Retina (tissue), 1 donor: ENCODE measurements around the gene TTC29.

Experiments used
- DNase-seq: peaks from one replicate; pipeline ENCODE4 v3.0.0-alpha.2; 2016

The TTC29 gene, protein sequence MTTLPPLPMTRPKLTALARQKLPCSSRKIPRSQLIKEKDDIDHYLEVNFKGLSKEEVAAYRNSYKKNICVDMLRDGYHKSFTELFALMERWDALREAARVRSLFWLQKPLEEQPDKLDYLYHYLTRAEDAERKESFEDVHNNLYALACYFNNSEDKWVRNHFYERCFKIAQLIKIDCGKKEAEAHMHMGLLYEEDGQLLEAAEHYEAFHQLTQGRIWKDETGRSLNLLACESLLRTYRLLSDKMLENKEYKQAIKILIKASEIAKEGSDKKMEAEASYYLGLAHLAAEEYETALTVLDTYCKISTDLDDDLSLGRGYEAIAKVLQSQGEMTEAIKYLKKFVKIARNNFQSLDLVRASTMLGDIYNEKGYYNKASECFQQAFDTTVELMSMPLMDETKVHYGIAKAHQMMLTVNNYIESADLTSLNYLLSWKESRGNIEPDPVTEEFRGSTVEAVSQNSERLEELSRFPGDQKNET

DNA sequence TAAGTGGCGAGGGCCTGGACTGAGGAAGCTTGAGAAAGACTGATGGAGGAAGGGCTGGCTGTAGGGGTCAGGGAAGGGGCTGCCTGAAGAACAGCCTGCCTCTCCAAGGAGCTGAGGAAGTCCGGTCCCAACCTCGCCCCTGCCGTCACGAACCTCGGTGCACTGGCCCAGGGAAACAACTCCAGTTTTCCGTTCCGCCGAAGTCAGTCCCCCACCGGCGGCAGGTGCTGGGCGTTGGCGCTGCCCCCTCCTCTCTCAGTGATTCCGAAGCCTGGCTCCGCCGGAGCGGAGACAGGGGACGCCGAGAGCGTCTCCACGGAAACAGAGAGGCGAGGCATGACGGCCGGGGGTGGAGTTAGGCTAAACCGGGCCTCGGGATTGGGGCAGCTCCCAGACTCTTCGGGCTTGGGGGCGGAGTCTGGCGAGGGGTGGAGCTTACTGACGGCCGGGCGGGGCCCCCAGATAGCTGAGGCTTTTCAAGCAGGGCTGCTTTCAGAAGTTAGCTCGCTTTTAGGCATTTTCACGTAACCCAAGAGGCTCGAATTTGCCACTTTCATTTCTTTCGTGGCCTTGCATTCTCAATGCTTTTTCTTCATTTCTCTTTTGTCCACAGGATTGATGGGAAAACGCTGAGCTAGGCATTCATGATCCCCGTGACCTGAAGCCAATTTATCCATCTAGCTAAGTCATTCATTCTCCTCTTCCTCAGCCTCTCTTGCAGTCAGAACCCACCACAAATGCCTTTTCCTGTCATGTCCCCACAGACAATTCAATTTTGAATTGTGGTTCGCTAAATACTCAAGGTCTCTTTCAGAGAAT, at the start of gene TTC29:
TSS of gene TTC29 (minus strand) at position 309 of the 819 bp plus-strand sequence. CDS start 5,969 bp downstream, outside the sequence.
- DNase-seq: peak; percentile 96

DNA sequence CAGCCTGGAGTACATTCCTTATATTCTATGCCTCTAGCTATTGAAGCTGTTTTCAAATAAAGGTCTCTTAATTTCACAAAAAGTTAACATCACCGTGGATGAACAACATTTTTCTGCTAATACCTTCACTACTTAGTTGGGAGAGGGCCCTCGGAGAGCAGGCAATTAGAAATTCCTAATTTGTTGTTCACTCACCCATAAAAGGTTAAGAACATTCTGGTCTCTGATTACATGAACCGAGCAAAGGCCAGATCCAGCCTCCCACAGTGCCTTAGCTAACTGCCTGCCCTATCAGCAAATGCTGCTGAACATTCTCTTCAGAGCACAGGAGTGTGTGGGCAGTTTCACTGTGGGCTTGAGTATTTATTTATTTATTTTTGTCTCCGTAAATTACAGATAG, 36.0 kb upstream of the TTC29 start:
- DNase-seq: peak; percentile 56

DNA sequence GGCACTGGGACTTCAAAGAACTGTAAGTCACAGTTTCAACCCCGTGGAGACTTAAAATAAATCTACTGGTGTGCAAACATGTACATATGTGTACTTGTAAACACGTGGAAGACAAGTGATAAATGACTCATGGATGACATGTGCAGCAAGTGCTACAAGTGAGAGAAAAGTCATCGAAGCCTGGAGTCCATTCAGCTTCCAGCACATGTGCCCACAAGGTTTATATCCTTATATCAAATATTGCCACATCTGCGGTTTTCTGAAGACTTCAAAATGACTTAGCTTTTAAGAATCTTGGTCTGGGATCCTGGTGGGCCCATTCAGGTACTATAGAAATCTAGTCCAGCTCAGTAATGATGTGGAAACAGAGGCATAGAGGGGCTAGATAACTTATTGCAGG, 33.0 kb upstream of the TTC29 start:
- no peak for DNase-seq

DNA sequence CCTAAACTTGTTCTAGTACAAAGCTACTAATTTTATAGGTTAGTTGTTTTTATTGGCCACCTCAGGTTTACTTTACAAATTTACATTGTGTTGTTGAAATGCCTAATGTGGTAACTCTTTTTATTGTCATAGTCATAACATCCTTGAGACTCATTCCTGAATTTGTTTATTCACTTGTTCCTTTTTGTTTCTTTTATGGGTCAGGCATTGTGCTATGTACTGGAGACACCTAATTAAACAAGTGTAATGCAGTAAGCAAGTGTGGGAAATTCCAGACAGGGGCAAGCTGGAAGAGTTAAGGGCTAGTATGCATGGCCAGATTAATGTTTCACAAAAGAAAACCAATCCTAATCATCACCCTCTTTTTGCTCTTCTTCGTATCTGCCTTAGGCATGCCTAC, 30.5 kb upstream of the TTC29 start:
- no peak for DNase-seq

DNA sequence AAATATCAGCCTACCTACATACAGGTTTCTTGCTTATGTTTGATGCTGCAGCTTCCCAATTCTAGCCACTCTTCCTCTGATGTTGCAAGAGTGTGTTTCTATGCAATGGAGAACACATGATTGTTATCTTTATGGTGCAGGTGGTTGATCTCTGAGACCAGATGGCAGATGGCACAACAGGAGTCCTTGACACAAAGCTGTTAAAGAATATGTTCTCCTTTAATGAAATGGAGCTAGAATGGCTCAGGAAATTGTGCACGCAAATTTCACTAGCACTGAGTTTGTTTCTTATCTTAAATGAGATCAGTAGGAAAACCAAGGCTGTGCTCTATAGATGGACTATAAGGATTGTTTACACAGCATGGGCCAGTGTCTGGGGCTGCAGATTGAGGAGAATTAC, 29.9 kb upstream of the TTC29 start:
- DNase-seq: no peak

DNA sequence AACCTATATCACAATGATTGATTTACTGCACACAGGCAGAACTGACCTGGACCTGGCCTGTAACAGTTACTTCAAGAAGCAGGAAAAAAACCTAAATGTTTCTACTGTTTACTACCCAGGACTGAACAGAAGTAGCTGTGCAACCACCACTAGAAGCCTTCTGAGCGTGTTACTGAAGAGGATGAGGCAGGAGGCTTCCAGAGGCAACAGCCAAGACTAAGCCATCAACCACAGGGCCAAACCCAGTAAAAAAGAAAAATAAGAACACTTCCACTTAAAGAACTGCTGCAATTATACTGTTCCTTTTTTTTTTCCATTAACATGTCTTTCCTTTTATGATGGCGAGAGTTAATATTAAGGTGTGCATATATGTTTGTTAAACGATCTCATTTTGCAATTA, 29.4 kb upstream of the TTC29 start:
- DNase-seq: no peak

DNA sequence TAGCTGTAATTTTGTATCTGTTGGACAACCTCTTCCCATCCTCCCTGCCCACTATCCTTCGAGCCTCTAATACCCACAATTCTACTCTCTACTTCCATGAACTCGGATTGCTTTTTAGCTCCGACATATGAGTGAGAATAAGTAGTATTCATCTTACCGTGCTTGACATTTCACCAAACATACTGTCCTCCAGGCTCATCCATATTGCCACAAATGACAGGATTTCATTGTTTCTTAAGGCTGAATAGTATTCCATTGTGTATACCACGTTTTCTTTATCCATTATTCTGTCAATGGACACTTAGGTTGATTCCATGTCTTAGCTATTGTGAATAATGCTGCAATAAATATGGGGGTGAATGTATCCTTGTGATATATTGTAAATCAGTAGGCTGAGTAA, 26.4 kb upstream of the TTC29 start:
- DNase-seq: no peak

DNA sequence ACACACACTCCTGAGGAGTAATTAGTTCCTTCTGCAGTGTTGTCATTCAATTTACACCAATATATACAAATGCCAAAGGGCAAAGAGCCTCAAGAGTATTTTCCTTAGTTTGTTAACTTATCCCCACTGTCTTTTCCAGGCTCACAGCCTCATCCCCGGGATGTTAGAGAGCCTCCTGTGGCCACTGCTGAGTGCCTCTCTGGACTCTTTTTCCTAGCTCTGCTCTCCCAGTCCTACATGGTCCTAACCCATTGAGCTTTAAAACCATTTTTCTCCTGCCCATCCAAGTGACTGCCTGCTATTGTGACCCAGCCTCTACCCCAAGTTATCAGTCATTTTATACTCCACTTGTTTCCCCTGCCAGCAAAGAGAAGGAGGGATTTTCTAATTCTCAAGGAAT, 23.5 kb upstream of the TTC29 start:
- no peak for DNase-seq

DNA sequence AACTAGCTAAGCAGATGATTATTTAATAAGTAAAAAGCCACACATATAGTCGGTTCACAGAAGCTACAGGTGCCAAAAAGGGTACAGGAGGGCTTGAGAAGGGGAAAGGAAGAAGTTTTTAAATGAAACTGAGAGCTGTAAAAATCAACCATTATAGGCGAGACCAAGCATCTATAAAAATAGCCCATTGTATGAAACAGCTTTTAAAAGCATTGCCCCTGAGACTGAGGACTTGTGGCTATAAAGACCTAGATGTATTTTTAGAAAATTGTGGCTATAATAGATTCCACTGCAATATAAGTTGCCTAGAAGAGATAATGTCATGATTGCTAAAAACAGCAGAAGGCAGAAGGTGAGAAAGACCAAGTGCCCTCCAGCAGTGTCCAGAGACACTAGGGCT, 15.0 kb upstream of the TTC29 start:
- DNase-seq: no peak

DNA sequence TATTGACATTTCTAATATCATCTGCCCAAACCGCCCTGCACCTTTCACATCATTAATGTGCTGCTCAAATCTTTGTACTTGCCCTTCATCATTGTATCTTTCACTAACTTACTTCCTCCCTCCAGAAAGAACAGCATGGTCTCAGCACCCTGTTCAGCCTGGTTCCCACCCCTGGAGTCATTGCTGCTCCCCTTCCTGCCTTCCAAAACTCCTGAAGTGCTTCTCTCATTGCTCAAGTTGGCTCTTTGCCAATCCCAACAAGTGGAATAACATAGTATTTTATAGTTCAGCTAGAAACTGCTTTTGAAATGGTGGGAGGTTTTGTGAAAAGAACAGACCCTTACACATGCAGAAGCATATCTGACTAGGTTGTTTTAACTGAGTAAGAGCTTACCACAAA, 14.0 kb upstream of the TTC29 start:
- DNase-seq: no peak

DNA sequence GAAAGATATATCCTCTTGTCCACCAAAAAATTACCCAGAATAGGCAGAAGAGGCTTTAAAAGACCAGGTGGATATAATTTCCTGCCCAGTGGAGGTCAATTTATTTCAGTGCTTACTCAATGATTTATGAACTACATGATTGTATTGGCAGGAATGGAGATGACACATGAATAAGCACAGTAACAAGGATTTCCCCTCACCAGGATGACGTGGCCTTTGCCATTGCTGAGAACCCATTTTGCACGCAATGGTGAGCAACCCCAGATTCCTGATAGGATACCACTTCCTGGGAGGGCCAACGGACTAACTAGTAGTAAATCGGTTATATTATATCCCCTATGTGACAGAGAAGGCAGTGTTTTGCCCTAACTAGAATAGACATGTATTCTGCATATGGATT, 11.6 kb upstream of the TTC29 start:
- DNase-seq: no peak

DNA sequence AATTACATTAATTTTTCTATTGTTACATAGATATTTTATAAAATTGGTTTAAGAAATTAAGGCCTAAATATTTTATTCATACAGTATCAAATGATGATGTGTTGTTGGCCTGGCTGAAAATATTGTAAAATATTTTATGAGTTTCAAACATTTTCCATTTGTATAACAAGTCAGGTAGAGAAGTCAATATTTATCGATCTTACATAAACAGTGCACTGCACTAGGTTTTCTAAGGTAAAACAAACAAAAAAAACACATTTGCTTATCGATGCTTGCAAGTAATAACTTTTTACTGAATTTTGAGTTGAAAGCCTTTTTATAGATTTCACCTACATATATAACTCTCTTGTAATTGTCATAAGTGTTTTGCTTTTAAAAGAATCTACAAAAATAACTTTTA, 7.2 kb upstream of the TTC29 start:
- no peak for DNase-seq

DNA sequence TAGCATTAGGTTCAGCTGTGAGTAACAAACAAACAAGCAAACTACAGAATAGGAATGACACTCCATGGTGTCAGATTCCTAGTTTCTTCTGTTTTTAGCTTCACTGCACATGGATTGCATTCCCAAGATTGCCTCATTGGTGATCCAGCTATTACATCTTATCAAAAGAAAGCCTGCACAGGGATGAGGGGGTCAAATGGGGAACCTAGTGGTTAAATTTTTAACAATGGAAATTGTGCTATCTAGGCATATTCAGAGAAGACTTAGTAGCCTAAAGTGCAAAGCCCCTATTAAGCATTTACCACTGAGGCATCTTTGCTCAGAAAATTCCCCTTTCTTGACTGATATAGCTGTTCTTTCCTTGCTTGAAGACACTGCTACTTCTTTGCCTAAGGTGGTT, 3.9 kb upstream of the TTC29 start:
- no peak for DNase-seq

DNA sequence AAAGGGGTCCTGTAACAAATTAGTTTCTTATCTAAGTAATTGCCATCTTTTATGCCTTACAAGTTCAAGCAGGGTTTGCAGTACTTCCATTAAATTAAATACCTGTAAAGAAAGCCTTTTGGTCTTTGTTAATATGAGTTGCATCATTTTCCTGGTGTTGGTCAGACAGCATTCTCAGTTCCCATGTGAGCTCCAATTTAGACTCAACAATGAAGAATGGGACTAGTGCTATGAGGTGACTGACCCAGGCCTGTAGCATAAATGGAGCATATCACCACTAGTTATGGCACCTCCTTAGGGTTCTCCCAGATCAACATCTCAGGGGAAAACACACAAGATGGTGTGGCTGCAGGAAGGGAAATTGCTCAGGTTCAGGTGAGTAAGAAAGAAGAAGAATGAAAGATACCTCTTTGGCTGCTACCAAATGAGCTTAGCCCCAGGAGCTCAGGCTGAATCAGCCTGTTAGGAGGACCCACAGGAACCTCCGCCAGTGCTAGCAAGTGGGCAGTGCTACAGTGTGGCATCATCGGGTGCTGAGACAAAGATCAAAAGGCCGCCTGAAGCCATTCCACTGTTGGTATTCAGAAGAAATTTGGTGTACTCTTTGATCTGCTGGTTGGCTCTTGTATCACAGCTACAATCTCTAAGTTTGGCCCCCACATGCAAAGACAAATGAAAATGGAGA, 1.8 kb downstream of the TTC29 start:
- DNase-seq: no peak

DNA sequence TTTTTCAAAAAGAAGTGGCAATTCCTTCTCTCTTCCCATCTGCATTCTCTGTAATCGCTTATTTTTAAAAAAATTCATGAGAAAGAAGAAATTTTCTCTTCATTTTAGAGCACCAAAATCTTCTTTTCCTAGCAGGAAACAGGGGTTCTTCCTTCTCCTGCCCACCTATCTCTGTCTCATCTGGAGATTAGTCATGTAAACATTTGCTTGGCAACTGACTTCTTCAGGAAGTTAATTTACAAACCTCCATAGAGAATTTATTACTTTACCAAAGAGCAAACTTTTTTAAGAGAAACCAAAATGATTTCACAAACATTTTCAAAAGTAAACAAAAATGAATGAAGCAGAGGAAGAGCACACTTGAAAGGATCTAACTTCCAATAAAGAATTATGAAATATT, 13.5 kb downstream of the TTC29 start:
- DNase-seq: no peak

DNA sequence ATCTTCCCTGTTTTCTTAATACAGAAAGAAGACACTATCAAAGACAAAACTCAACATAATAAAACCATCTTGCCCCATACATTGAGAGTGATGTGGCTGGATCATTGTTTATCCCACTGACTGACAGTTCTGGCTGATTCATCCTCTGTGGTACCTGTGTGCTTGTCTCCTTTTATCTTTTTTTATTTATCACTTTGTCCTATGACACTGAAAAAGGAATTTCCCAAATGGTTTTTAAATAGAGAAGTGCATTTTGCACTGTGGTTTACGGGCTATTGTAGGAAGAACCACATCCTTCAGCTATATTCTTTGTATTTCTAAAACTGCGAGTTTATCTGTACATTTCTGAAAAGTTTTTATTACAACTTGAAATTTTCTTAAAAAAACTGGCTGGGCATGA, 15.0 kb downstream of the TTC29 start:
- DNase-seq: no peak

DNA sequence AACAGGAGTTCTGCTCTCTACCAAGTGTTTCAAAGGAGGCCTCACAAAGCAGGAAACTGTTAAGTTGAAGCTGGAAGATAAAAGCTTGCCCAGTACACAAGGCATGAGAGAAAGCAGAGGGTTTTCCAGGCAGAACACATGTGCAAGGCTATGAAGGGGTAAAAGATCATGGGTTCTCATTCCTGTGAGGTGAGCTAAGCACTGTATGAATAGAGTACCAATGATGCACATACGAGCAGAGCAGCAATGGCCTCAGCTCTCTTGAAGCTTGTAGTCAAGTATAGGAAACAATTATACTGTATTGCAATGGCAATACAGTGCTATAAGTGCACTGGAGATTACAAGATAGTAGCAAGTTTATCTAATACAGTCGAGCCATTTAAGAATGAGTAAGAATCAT, 18.0 kb downstream of the TTC29 start:
- DNase-seq: no peak

DNA sequence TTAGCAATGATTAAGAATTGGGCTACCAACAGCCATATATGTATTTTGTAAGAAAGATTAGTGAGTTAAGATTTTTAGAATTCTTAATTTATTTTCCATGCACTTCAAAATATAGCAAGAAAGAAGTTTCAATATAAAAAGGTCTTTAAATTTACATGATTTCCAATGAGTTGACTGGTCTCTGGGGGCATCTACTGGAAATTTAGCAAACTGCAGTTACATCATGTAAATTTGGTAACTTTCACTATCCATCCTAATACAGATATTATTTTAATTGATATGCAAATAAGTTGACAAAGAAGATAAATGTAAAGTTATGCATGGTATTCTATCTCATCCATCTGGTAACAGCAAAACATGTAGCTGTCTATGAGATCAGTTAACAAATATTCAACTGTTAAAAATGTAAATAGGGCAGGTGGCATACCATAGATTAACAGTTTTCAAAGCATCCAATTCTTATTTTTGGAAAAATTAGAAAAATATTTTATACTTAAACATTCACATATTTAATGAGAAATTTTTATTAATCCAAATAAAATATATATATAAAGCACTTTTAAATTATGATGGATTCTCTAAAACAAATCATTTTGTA, 29.1 kb downstream of the TTC29 start:
- no peak for DNase-seq

DNA sequence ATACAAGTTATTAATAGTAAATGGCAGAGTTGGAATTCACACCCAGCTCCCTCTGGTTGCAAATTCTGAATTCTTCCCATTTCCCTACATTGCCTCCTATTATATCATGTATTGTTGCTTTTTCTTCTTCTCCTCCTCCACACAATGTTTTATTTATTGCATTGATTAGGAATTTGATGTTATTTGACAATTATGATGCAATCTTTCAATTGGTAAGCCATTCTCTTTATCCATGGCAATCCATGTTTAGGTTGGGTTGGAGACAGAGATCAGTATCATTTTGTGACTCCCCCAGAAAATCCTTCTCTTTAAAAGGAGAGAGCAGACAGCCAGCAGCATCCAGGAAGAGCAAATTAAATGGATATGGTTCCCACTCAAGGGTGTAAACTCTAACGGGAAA, 30.5 kb downstream of the TTC29 start:
- no peak for DNase-seq

DNA sequence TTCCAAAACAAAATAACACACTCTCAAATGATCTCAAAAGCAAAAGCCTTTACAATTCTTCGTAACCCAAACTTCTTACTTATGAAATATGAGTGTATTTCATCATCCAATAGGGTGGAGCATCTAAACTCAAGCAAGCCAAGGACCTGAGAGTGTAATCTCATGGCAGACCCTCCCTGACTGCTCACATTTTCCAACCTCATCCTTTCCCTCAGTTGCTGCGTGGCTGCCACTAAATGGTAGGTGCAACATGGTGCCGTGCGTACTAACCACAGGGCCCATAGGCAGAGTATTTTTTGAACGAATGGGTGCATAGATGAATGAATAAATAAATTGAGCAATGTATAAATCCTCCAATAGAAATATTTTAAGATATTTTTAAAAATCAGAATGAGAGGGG, 45.4 kb downstream of the TTC29 start:
- DNase-seq: no peak

DNA sequence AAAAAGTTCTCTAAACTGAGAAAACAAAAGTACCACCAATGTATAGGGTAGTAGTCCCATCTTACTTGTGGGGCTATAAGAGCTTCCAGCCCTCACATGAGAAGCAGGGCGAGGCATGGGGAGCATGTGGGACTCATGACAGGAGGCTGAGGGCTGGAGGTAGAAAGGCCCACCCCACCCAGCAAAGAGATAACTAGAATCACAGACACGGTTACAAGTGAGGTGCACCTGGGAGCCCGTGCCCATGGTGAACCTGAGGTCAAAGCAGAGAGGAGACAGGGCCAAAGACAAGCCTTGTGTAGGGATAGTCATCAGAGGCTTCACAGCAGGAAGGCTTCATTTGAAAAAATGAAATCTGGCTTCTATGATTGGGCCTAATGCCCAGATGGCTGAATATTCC, 55.4 kb downstream of the TTC29 start:
- DNase-seq: no peak

DNA sequence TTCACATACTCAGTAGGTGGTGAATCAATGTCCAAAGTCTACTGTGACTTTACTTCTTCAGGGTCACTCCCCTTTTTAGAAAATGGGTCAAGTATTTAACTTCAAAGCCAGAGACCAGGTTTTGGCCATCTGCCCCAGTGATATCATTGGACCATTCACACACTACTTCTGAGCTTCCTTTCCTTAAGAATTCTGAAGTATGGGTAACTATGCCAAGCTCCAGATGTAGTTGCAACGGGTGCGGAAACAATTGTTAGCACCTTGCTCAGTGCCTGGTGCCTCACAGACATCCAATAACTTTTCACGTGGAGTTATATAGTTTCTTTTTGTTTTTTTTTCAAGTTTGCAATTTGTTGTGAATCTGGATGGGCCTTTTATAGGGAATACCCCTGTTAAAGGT, 62.6 kb downstream of the TTC29 start:
- no peak for DNase-seq

DNA sequence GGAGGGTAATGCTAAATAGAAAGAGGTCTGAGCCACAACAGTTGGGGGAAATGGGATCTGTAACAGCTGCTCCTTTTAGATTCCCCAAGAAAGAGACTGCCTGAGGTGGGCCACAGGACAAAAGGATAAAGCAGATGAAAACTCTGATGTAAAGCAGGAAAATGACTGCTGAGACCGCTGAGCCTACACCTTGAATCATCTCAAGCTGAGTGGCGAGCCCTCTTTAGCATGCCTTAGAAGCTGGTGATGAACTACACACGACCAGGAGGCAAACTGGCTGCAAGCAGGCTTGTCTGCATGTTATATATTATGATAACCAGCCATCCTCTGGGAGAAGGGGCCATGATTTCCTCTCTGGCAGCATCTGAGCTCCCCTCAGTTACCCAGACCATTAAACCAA, 88.4 kb downstream of the TTC29 start:
- DNase-seq: peak; percentile 30
